OCI-LY3 (cell line): ENCODE measurements around the gene FBXO45.

Source experiments
- H2AFZ ChIP-seq: fragments of 200-600, 300-600 bp; shearing (Covaris generic); 2 replicates; pipeline ENCODE4 v1.6.0; 2014; ENCODE audit warnings: antibody characterized with exemption, low read depth, low read length
- H3K27ac ChIP-seq: fragments of 200-600, 300-600 bp; sonication (generic); 2 replicates; pipeline ENCODE4 v1.5.1; 2014; ENCODE audit warnings: mild to moderate bottlenecking, low read length, moderate library complexity, mixed read lengths
- H3K27me3 ChIP-seq: fragments of 200-600, 300-600 bp; sonication (generic); 2 replicates; pipeline ENCODE4 v1.6.1; 2014; ENCODE audit warnings: low read depth, low read length, mixed read lengths
- H3K36me3 ChIP-seq: fragments of 200-600, 300-600 bp; sonication (generic); replicated peaks from 2 replicates; pipeline ENCODE3; 2014; ENCODE audit warnings: low read depth, low read length, mixed read lengths
- H3K4me1 ChIP-seq: fragments of 300-600, 200-600 bp; sonication (generic); 2 replicates; pipeline ENCODE4 v1.6.1; 2014; ENCODE audit warnings: low read length, mixed read lengths
- H3K4me2 ChIP-seq: fragments of 200-600, 300-600 bp; sonication (generic); 2 replicates; pipeline ENCODE4 v1.6.1; 2014; ENCODE audit warnings: low read length, mixed read lengths
- H3K4me3 ChIP-seq: fragments of 300-600, 200-600 bp; sonication (generic); 2 replicates; pipeline ENCODE4 v1.5.1; 2014; ENCODE audit warnings: antibody characterized with exemption, mild to moderate bottlenecking, low read length, moderate library complexity
- H3K79me2 ChIP-seq: fragments of 300-600, 200-600 bp; shearing (Covaris generic); 2 replicates; pipeline ENCODE4 v1.6.1; 2014; ENCODE audit warnings: mild to moderate bottlenecking, low read length, mixed read lengths
- H3K9ac ChIP-seq: fragments of 300-600, 200-600 bp; shearing (Covaris generic); 2 replicates; pipeline ENCODE4 v1.6.0; 2014; ENCODE audit warnings: mild to moderate bottlenecking, low read length, moderate library complexity
- H3K9me3 ChIP-seq: fragments of 200-600, 300-600 bp; shearing (Covaris generic); 2 replicates; pipeline ENCODE4 v1.6.1; 2014; ENCODE audit warnings: low read length, mixed read lengths; ENCODE audit not compliant: insufficient read depth
- H4K20me1 ChIP-seq: fragments of 200-600, 300-600 bp; sonication (generic); 2 replicates; pipeline ENCODE4 v1.6.1; 2016; ENCODE audit warnings: low read length, mixed read lengths; ENCODE audit not compliant: insufficient read depth
- EZH2phosphoT487 ChIP-seq: fragments of 200-600 bp; shearing (Covaris generic); IDR thresholded peaks from 2 replicates; pipeline ENCODE4 v1.6.1; 2018; ENCODE audit warnings: antibody characterized with exemption, mixed run types, low read depth
- TF ChIP-seq, protein P1 (sequence below): fragments of 200-600, 300-600 bp; sonication (generic); IDR thresholded peaks from 2 replicates; pipeline ENCODE4 v1.5.1; 2014; ENCODE audit warnings: antibody characterized with exemption, low read length, low read depth

The FBXO45 gene

DNA sequence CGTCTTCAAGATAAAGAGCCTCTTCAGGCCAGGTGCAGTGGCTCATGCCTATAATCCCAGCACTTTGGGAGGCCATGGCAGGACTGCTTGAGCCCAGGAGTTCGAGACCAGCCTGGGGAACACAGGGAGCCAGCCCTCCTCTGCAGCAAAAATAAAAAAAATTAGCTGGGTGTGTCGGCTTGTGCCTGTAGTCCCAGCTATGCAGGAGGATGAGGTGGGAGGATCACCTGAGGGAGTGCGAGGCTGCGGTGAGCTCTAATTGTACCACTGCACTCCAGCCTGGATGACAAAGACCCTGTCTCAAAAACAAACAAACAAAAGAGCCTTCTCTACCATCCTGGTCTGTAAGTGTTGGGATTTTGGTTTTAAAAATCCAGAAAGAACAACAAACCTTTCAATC is 11.2 kb upstream of the FBXO45 start:
- Histone ChIP-seq H3K9ac (no peak overlapping the region), H3K4me2 (no peak overlapping the region), H3K4me1 (peaks cover 8% of the 10 kb centered on the region), H4K20me1 (no peaks in the 10 kb centered on the region), H2AFZ (no peak overlapping the region), H3K9me3 (no peaks in the 10 kb centered on the region), H3K27me3 (no peaks in the 10 kb centered on the region), H3K79me2 (no peaks in the 10 kb centered on the region), H3K36me3 (peaks cover 3% of the 10 kb centered on the region), H3K27ac (no peak overlapping the region), H3K4me3 (no peak overlapping the region)
- TF ChIP-seq, protein P1, sequence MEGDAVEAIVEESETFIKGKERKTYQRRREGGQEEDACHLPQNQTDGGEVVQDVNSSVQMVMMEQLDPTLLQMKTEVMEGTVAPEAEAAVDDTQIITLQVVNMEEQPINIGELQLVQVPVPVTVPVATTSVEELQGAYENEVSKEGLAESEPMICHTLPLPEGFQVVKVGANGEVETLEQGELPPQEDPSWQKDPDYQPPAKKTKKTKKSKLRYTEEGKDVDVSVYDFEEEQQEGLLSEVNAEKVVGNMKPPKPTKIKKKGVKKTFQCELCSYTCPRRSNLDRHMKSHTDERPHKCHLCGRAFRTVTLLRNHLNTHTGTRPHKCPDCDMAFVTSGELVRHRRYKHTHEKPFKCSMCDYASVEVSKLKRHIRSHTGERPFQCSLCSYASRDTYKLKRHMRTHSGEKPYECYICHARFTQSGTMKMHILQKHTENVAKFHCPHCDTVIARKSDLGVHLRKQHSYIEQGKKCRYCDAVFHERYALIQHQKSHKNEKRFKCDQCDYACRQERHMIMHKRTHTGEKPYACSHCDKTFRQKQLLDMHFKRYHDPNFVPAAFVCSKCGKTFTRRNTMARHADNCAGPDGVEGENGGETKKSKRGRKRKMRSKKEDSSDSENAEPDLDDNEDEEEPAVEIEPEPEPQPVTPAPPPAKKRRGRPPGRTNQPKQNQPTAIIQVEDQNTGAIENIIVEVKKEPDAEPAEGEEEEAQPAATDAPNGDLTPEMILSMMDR, result no peak
- TF ChIP-seq EZH2phosphoT487, result no peak

- no peak overlapping the region for H3K27ac ChIP-seq
- no peak overlapping the region for H3K4me3 ChIP-seq
- H3K27me3 ChIP-seq, result no peaks in the 10 kb centered on the region
- peaks cover 8% of the 10 kb centered on the region for H3K4me1 ChIP-seq
- H2AFZ ChIP-seq, result no peak overlapping the region
- no peak for TF ChIP-seq EZH2phosphoT487
- TF ChIP-seq, protein P1, result no peak
- no peak overlapping the region for H3K4me2 ChIP-seq
- peaks cover 6% of the 10 kb centered on the region for H3K36me3 ChIP-seq
- no peaks in the 10 kb centered on the region for H3K9me3 ChIP-seq
- no peaks in the 10 kb centered on the region for H4K20me1 ChIP-seq
- H3K79me2 ChIP-seq, result no peaks in the 10 kb centered on the region
- no peak overlapping the region for H3K9ac ChIP-seq
Measured at GRCh38 chr3:196558476-196558875, 10.0 kb upstream of the FBXO45 start.

DNA sequence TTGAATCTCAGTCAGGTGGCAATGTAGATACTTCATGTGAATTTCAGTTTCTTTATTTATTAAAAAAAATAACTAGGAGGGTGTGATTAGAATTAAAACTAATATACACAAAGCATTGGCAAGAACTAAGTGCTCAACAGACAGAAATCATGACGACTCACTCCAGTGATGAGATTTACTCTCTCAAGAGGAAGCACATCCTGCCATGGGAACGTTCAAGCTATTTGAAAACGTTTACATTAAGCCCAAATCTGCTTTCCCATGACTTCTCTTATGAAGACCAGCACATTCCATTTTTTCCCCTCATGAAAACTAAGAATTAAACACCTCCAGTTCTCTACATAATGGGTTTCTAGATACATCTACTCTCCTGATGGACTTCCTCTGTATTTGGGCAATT is 8.6 kb upstream of the FBXO45 start:
- no peak overlapping the region for H3K4me3 ChIP-seq
- no peaks in the 10 kb centered on the region for H3K27me3 ChIP-seq
- H3K4me2 ChIP-seq, result no peak overlapping the region
- TF ChIP-seq, protein P1, result no peak
- no peak for TF ChIP-seq EZH2phosphoT487
- no peak overlapping the region for H3K27ac ChIP-seq
- H2AFZ ChIP-seq, result no peak overlapping the region
- no peaks in the 10 kb centered on the region for H3K4me1 ChIP-seq
- H3K36me3 ChIP-seq, result peaks cover 6% of the 10 kb centered on the region
- no peaks in the 10 kb centered on the region for H3K9me3 ChIP-seq
- H3K9ac ChIP-seq, result no peak overlapping the region
- H4K20me1 ChIP-seq, result no peaks in the 10 kb centered on the region
- no peaks in the 10 kb centered on the region for H3K79me2 ChIP-seq

- no peak overlapping the region for H3K4me2 ChIP-seq
- no peak overlapping the region for H3K4me3 ChIP-seq
- TF ChIP-seq, protein P1, result no peak
- TF ChIP-seq EZH2phosphoT487, result no peak
Measured at GRCh38 chr3:196563721-196564225, 4.7 kb upstream of the FBXO45 start.

More at GRCh38 chr3:196563721-196564225, 4.7 kb upstream of the FBXO45 start:
- Histone ChIP-seq H3K27me3 (no peaks in the 10 kb centered on the region), H3K36me3 (peaks cover 6% of the 10 kb centered on the region), H3K9me3 (no peaks in the 10 kb centered on the region), H3K79me2 (peaks cover 19% of the 10 kb centered on the region), H4K20me1 (no peaks in the 10 kb centered on the region), H3K27ac (no peak overlapping the region), H3K9ac (no peak overlapping the region), H2AFZ (no peak overlapping the region), H3K4me1 (peaks cover 5% of the 10 kb centered on the region)
